ENCODE data around the gene PMP22.

Gene PMP22

DNA sequence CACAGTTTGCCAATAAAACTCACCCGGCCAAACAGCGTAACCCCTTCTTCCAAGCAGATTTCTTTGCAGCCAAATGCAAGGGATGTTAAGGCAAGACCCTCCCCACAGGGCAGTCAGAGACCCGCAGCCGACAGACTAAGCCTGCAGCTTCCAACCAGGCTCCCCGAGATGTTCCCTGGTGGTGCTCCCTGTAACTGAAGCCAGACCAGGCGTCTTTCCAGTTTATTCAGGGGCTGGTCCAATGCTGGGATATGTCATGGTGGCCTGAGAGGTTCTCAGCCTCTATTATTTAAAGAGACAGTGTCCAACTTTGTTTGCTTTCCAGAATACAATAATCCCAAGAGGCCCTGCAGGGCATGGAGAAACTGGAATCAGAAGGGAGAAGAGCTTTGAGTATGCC lies at the start of gene PMP22:
Gene PMP22, minus strand, starts transcription at position 196 of the 400 bp plus-strand sequence. CDS start 4,599 bp downstream, outside the sequence.
- no peak within 1 kb of the TSS for H3K4me3 ChIP-seq (ENCODE audit: low read length)
- H3K27me3 ChIP-seq (ENCODE audit: control insufficient read depth, insufficient read depth, low read length) = peaks cover 29% of the 10 kb centered on the region
- no peaks in the 10 kb centered on the region for H3K36me3 ChIP-seq (ENCODE audit: control insufficient read depth, insufficient read depth, low read length)
- no CpG with 5 or more reads among the region's 6 CpGs for WGBS (ENCODE audit: insufficient coverage, insufficient read length)
- DNase-seq (ENCODE audit: low read depth, low spot score) = no peak
- H3K9me3 ChIP-seq (ENCODE audit: control insufficient read depth, insufficient read depth, low read length) = no peaks in the 10 kb centered on the region
- H3K27ac ChIP-seq (ENCODE audit: low read length) = no peak within 1 kb of the TSS
- H3K4me1 ChIP-seq (ENCODE audit: control insufficient read depth, insufficient read depth, low read length) = peaks cover 2% of the 10 kb centered on the region; the same call in 1 of the 2 replicates

DNA sequence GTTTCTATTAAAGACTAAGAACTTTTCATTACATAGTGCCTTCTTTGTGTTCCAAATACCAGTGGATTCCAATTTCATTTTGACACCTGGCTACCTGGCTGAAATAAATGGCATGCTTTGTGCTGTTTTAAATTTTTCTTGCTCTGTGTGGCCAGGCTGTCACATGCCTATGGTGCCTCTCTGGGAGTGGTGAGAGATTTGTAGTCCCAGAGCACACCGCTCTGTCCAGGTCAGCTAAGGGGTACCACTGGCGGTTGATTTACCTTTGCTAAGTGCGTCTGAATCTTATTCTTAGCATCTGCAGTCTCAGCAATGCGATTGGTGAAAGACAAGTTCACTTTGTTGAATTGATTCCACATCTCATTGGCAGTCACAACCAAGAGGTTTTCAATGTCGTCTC lies 46.9 kb upstream of the PMP22 start:
- no peak overlapping the region for H3K27ac ChIP-seq (ENCODE audit: low read length)
- H3K4me1 ChIP-seq (ENCODE audit: control insufficient read depth, insufficient read depth, low read length) = no peaks in the 10 kb centered on the region
- H3K4me3 ChIP-seq (ENCODE audit: low read length) = no peak overlapping the region
- no CpG with 5 or more reads among the region's 5 CpGs for WGBS (ENCODE audit: insufficient coverage, insufficient read length)
- H3K9me3 ChIP-seq (ENCODE audit: control insufficient read depth, insufficient read depth, low read length) = no peaks in the 10 kb centered on the region
- H3K36me3 ChIP-seq (ENCODE audit: control insufficient read depth, insufficient read depth, low read length) = no peaks in the 10 kb centered on the region
- no peak for DNase-seq (ENCODE audit: low read depth, low spot score)
- H3K27me3 ChIP-seq (ENCODE audit: control insufficient read depth, insufficient read depth, low read length) = no peaks in the 10 kb centered on the region

DNA sequence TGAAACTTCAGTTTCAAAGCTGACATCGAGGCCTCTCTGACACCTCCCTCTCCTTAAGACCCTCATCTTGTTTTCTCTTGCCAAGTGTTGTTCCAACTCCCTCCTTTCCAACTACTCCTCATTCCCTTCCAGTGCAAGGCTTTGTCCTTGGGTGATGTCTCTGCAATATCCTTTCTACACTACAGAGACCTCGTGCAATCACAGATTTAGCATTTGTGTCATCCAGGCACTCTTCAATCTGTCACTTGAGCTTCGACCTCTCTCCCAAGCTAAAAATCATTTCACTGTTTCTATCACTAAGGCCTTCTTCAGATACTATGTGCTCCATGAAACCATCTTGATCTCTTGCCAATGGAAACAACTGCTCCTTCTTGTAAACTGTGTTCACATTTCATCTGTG lies 44.7 kb upstream of the PMP22 start:
- WGBS (ENCODE audit: insufficient coverage, insufficient read length) = no CpG with 5 or more reads among the region's 3 CpGs
- Histone ChIP-seq H3K9me3 (ENCODE audit: control insufficient read depth, insufficient read depth, low read length) (no peaks in the 10 kb centered on the region), H3K4me1 (ENCODE audit: control insufficient read depth, insufficient read depth, low read length) (no peaks in the 10 kb centered on the region), H3K4me3 (ENCODE audit: low read length) (no peak overlapping the region), H3K27ac (ENCODE audit: low read length) (no peak overlapping the region), H3K36me3 (ENCODE audit: control insufficient read depth, insufficient read depth, low read length) (no peaks in the 10 kb centered on the region), H3K27me3 (ENCODE audit: control insufficient read depth, insufficient read depth, low read length) (no peaks in the 10 kb centered on the region)
- no peak for DNase-seq (ENCODE audit: low read depth, low spot score)

DNA sequence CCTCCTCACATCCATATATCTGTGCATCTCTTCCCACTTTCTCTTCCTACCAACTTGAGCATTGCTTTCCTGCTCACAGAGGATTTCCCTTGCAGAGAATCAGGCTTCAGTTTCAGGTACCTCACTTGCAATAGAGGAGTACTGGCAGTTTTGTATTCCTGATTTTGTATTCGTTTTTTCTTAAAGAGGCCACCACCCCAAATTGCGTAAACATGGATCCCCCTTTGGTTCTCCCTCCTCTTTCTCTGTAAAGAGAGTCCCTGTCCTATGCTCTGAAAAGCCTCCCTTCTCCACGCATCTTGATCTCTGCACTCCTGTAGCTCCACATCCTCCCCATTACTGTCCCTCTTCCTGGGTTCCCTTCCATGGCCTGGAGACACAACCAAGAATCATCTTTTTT lies 44.1 kb upstream of the PMP22 start:
- H3K27ac ChIP-seq (ENCODE audit: low read length) = no peak overlapping the region
- no peaks in the 10 kb centered on the region for H3K36me3 ChIP-seq (ENCODE audit: control insufficient read depth, insufficient read depth, low read length)
- no peak overlapping the region for H3K4me3 ChIP-seq (ENCODE audit: low read length)
- no peaks in the 10 kb centered on the region for H3K9me3 ChIP-seq (ENCODE audit: control insufficient read depth, insufficient read depth, low read length)
- no CpG with 5 or more reads among the region's 3 CpGs for WGBS (ENCODE audit: insufficient coverage, insufficient read length)
- no peak for DNase-seq (ENCODE audit: low read depth, low spot score)
- no peaks in the 10 kb centered on the region for H3K27me3 ChIP-seq (ENCODE audit: control insufficient read depth, insufficient read depth, low read length)
- H3K4me1 ChIP-seq (ENCODE audit: control insufficient read depth, insufficient read depth, low read length) = no peaks in the 10 kb centered on the region

DNA sequence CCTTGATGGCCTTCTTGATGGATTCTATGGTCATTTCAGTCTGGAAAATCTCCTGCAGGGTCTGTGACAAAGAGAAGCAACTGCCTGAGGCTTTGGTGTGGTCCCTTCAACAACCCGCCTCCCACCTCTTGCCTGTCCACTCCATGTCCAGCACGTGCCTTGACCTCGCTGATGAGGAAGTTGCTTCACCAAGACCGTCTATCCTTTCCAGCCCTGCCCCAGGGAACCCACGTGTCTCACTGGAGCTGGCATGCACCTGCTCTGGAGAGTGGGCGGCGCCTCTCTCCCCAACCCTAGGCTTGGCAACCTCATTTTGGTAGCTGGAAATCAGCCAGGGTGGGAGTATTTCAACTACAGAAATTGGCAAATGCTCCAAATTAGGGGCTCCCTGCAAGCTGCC lies 43.6 kb upstream of the PMP22 start:
- no peak overlapping the region for H3K27ac ChIP-seq (ENCODE audit: low read length)
- DNase-seq (ENCODE audit: low read depth, low spot score) = no peak

DNA sequence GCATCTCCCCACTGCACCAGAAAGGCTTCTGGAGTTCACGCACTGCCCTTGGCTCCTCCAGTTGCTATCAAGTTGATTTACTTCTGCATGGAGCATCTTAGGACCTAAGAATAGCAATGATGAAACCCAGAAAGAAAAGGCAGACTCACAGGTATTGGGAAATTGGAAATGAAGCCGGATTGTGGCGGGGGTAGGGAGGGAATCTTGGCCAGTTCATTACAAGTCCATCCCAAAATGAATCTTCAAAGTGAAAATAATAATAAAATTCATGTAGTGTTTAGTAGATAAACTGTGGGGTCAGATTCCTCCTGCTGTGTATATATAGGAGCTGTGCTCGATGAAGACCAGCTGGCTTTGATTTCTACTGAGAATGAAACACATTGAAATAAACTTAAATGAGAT lies 42.6 kb upstream of the PMP22 start:
- WGBS (ENCODE audit: insufficient coverage, insufficient read length) = no CpG with 5 or more reads among the region's 4 CpGs
- no peaks in the 10 kb centered on the region for H3K27me3 ChIP-seq (ENCODE audit: control insufficient read depth, insufficient read depth, low read length)
- H3K36me3 ChIP-seq (ENCODE audit: control insufficient read depth, insufficient read depth, low read length) = no peaks in the 10 kb centered on the region
- H3K4me1 ChIP-seq (ENCODE audit: control insufficient read depth, insufficient read depth, low read length) = no peaks in the 10 kb centered on the region
- H3K27ac ChIP-seq (ENCODE audit: low read length) = no peak overlapping the region
- DNase-seq (ENCODE audit: low read depth, low spot score) = no peak
- H3K4me3 ChIP-seq (ENCODE audit: low read length) = no peak overlapping the region
- no peaks in the 10 kb centered on the region for H3K9me3 ChIP-seq (ENCODE audit: control insufficient read depth, insufficient read depth, low read length)

More for the DNA sequence above, 43.6 kb upstream of the PMP22 start:
- Histone ChIP-seq H3K4me1 (ENCODE audit: control insufficient read depth, insufficient read depth, low read length) (no peaks in the 10 kb centered on the region), H3K27me3 (ENCODE audit: control insufficient read depth, insufficient read depth, low read length) (no peaks in the 10 kb centered on the region), H3K4me3 (ENCODE audit: low read length) (no peak overlapping the region), H3K9me3 (ENCODE audit: control insufficient read depth, insufficient read depth, low read length) (no peaks in the 10 kb centered on the region), H3K36me3 (ENCODE audit: control insufficient read depth, insufficient read depth, low read length) (no peaks in the 10 kb centered on the region)
- WGBS (ENCODE audit: insufficient coverage, insufficient read length) = no CpG with 5 or more reads among the region's 7 CpGs

DNA sequence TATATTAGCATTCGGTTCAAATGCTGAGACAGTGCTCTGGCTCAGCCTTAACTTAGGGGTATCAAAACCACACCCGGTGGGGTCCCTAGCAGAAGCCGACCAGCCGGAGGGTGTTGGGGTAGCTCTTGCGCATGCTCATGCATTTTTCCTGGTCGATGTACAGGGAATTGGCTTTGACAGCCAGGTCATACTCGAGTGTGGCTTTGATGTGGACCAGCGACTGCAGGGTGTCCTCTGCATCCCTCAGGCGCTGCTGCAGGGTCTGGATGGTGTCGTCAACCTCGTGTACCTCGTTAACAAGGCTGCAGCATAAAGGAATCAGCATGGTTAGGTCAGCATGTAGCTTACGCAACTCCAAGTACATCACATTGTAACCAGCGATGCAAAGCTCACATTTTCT lies 38.7 kb upstream of the PMP22 start:
- Histone ChIP-seq H3K27me3 (ENCODE audit: control insufficient read depth, insufficient read depth, low read length) (no peaks in the 10 kb centered on the region), H3K36me3 (ENCODE audit: control insufficient read depth, insufficient read depth, low read length) (no peaks in the 10 kb centered on the region), H3K4me1 (ENCODE audit: control insufficient read depth, insufficient read depth, low read length) (no peaks in the 10 kb centered on the region), H3K9me3 (ENCODE audit: control insufficient read depth, insufficient read depth, low read length) (no peaks in the 10 kb centered on the region), H3K4me3 (ENCODE audit: low read length) (no peak overlapping the region), H3K27ac (ENCODE audit: low read length) (no peak overlapping the region)
- WGBS (ENCODE audit: insufficient coverage, insufficient read length) = no CpG with 5 or more reads among the region's 14 CpGs
- no peak for DNase-seq (ENCODE audit: low read depth, low spot score)

DNA sequence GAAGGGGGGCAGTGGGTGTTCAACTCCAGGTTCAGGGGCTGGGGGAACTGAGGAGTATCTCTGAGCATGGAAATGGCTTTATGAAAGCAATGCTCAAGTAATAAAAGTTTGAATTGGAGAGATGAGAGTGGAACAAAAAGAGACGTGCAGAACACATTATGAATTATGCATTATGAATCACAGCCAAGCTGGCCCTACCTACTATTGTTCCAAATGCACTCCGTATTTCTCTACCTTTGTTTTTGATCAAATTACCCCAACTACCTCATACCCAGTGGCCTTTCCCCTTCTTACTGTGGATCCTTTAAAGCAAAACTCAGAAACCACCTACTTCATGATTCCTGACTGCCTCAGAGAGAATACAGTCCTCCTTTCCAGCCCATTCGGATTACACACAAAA lies 38.1 kb upstream of the PMP22 start:
- no peaks in the 10 kb centered on the region for H3K9me3 ChIP-seq (ENCODE audit: control insufficient read depth, insufficient read depth, low read length)
- DNase-seq (ENCODE audit: low read depth, low spot score) = no peak
- no peaks in the 10 kb centered on the region for H3K27me3 ChIP-seq (ENCODE audit: control insufficient read depth, insufficient read depth, low read length)
- H3K4me1 ChIP-seq (ENCODE audit: control insufficient read depth, insufficient read depth, low read length) = no peaks in the 10 kb centered on the region
- no peak overlapping the region for H3K27ac ChIP-seq (ENCODE audit: low read length)
- no CpG with 5 or more reads among the region's 3 CpGs for WGBS (ENCODE audit: insufficient coverage, insufficient read length)
- H3K4me3 ChIP-seq (ENCODE audit: low read length) = no peak overlapping the region
- no peaks in the 10 kb centered on the region for H3K36me3 ChIP-seq (ENCODE audit: control insufficient read depth, insufficient read depth, low read length)

DNA sequence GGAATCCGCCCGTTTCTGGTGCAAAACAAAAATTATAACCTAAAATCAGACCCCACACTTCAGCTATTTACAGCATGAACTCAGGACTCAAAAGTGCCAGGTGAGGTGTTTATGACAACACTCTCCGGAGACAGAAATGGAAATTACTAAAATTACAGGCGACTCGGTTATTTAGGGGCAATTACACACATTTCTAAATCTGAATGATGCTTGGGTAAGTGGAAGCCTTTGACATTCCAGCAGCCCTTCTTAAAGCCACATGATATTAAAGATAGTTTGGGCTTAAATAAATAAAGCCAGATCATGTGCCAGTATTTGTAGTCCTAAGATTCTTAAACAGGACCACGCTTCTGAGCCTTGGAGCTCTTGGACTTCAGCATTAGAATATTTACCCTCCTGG lies 36.7 kb upstream of the PMP22 start:
- H3K27ac ChIP-seq (ENCODE audit: low read length) = no peak overlapping the region
- H3K9me3 ChIP-seq (ENCODE audit: control insufficient read depth, insufficient read depth, low read length) = no peaks in the 10 kb centered on the region
- no peak overlapping the region for H3K4me3 ChIP-seq (ENCODE audit: low read length)
- no peaks in the 10 kb centered on the region for H3K27me3 ChIP-seq (ENCODE audit: control insufficient read depth, insufficient read depth, low read length)
- no CpG with 5 or more reads among the region's 6 CpGs for WGBS (ENCODE audit: insufficient coverage, insufficient read length)
- H3K36me3 ChIP-seq (ENCODE audit: control insufficient read depth, insufficient read depth, low read length) = no peaks in the 10 kb centered on the region
- no peaks in the 10 kb centered on the region for H3K4me1 ChIP-seq (ENCODE audit: control insufficient read depth, insufficient read depth, low read length)
- no peak for DNase-seq (ENCODE audit: low read depth, low spot score)

DNA sequence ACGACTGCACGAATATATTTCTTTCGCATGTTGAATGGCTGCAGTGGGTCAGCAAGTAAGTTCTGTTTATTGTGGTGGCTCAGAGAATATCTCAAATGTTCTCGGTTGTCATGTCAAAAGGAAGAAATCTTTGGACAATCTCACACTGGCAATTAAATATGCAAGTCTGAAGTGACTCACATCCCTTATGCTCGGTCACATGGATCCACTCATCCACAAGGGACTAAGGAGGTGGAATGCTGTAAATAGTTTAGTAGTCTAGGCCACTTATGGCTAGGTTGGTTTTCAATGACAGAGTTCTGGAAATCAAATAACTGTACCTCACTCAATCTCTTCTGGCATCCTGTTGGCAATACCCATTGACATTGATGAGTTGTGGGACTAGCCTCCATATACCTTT lies 33.0 kb upstream of the PMP22 start:
- WGBS (ENCODE audit: insufficient coverage, insufficient read length) = no CpG with 5 or more reads among the region's 5 CpGs
- Histone ChIP-seq H3K36me3 (ENCODE audit: control insufficient read depth, insufficient read depth, low read length) (no peaks in the 10 kb centered on the region), H3K27me3 (ENCODE audit: control insufficient read depth, insufficient read depth, low read length) (no peaks in the 10 kb centered on the region), H3K27ac (ENCODE audit: low read length) (no peak overlapping the region), H3K4me1 (ENCODE audit: control insufficient read depth, insufficient read depth, low read length) (no peaks in the 10 kb centered on the region), H3K9me3 (ENCODE audit: control insufficient read depth, insufficient read depth, low read length) (no peaks in the 10 kb centered on the region), H3K4me3 (ENCODE audit: low read length) (no peak overlapping the region)
- no peak for DNase-seq (ENCODE audit: low read depth, low spot score)

DNA sequence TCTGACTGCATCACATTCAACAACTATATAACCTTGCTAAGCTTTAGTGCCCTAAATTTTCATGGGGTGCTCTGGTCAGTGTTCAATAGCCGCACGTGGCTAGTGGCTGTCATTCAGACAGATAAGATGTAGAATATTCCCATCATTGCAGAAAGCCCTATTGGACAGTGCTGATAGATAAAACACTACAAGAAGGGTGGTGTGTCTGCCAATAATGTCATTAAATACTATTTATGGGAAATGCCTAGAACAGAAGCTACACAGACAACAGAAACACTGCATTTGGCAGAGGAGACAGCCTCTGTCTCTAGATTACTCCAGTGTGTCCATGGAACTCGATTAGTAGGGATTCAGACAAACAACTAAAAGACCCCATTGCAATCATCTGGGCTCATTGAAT lies 28.4 kb upstream of the PMP22 start:
- Histone ChIP-seq H3K9me3 (ENCODE audit: control insufficient read depth, insufficient read depth, low read length) (no peaks in the 10 kb centered on the region), H3K4me3 (ENCODE audit: low read length) (no peak overlapping the region), H3K36me3 (ENCODE audit: control insufficient read depth, insufficient read depth, low read length) (no peaks in the 10 kb centered on the region), H3K27me3 (ENCODE audit: control insufficient read depth, insufficient read depth, low read length) (no peaks in the 10 kb centered on the region), H3K27ac (ENCODE audit: low read length) (no peak overlapping the region), H3K4me1 (ENCODE audit: control insufficient read depth, insufficient read depth, low read length) (no peaks in the 10 kb centered on the region)
- WGBS (ENCODE audit: insufficient coverage, insufficient read length) = no CpG with 5 or more reads among the region's 3 CpGs
- no peak for DNase-seq (ENCODE audit: low read depth, low spot score)

Data from iPS DF 6.9 (cell line).